A549 (cell line): ENCODE measurements around the gene PAK4.

ENCODE experiments used
- CHD4 ChIP-seq: fragments of 200-600 bp; sonication (generic); IDR thresholded peaks from 2 replicates; pipeline ENCODE4 v1.6.1; 2016; ENCODE audit warnings: antibody characterized with exemption, mild to moderate bottlenecking, borderline replicate concordance
- EP300 ChIP-seq, 2 experiments: fragments of >200 bp; sonication (Bioruptor Twin); formaldehyde crosslinking; IDR thresholded peaks; 2 replicates in 1 of 2; 3 replicates in 1 of 2; pipeline ENCODE4 v1.6.1; 2016 to 2017
- GATA3 ChIP-seq: IDR thresholded peaks from 2 replicates; pipeline ENCODE4 v1.6.1; 2012; ENCODE audit warnings: borderline replicate concordance
- HDAC2 ChIP-seq: fragments of 200-600 bp; sonication (generic); IDR thresholded peaks from 2 replicates; pipeline ENCODE4 v1.6.1; 2016
- HOXA7 ChIP-seq: fragments of 250-450 bp; sonication (Bioruptor Pico); IDR thresholded peaks from 2 replicates; pipeline ENCODE4 v1.5.0; 2020; ENCODE audit warnings: mild to moderate bottlenecking, moderate library complexity
- NR3C1 ChIP-seq: fragments of >200 bp; sonication (Bioruptor Twin); formaldehyde crosslinking; IDR thresholded peaks from 3 replicates; pipeline ENCODE4 v1.6.1; 2017
- POLR2A ChIP-seq: IDR thresholded peaks from 2 replicates; pipeline ENCODE4 v1.6.1; 2012; ENCODE audit warnings: mild to moderate bottlenecking, low read length
- RCOR1 ChIP-seq: fragments of 150-350 bp; IDR thresholded peaks from 2 replicates; pipeline ENCODE4 v1.6.1; 2014; ENCODE audit warnings: antibody characterized with exemption, low read length, low read depth
- TF ChIP-seq, protein P1 (sequence below): fragments of >200 bp; sonication (Bioruptor Twin); formaldehyde crosslinking; IDR thresholded peaks from 3 replicates; pipeline ENCODE4 v1.5.1; 2016
- TF ChIP-seq, protein P2 (sequence below): IDR thresholded peaks from 2 replicates; pipeline ENCODE4 v1.6.1; 2012; ENCODE audit warnings: low read depth, borderline replicate concordance
- TF ChIP-seq, protein P3 (sequence below): fragments of 200-600 bp; sonication (generic); IDR thresholded peaks from 2 replicates; pipeline ENCODE4 v1.6.1; 2016; ENCODE audit warnings: antibody characterized with exemption, mild to moderate bottlenecking, moderate library complexity
- TF ChIP-seq, protein P4 (sequence below): IDR thresholded peaks from 2 replicates; pipeline ENCODE4 v1.6.1; 2012

DNA sequence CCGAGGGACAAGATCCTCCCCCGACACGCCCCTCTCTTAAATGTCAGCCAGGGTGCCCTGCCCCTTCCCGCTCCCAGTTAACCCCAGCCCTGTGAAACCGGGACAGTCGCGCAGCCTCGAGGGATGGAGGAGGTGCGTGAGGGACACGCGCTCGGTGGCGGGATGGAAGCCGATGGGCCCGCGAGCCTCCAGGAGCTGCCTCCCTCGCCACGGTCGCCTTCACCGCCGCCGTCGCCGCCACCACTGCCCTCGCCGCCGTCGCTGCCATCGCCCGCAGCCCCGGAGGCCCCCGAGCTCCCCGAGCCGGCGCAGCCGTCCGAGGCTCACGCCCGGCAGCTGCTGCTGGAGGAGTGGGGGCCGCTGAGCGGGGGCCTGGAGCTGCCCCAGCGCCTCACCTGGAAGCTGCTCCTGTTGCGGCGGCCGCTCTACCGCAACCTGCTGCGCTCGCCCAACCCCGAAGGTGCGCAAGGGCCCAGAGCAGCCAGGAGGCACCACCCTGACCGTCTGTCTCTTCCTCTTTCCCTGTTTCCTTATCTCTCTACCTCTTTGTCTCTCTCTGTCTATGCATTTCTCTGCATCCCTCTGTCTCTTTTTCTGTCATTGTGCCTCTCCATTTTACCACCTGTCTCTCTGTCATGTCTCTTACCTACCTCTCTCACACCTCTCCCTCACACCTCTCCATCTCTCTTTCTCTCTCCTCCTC, 71.4 kb downstream of the PAK4 start, which contains the start of gene NCCRP1:
- TF ChIP-seq, protein P1, sequence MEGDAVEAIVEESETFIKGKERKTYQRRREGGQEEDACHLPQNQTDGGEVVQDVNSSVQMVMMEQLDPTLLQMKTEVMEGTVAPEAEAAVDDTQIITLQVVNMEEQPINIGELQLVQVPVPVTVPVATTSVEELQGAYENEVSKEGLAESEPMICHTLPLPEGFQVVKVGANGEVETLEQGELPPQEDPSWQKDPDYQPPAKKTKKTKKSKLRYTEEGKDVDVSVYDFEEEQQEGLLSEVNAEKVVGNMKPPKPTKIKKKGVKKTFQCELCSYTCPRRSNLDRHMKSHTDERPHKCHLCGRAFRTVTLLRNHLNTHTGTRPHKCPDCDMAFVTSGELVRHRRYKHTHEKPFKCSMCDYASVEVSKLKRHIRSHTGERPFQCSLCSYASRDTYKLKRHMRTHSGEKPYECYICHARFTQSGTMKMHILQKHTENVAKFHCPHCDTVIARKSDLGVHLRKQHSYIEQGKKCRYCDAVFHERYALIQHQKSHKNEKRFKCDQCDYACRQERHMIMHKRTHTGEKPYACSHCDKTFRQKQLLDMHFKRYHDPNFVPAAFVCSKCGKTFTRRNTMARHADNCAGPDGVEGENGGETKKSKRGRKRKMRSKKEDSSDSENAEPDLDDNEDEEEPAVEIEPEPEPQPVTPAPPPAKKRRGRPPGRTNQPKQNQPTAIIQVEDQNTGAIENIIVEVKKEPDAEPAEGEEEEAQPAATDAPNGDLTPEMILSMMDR, result no peak
- TF ChIP-seq HDAC2 (no peak), GATA3 (no peak), POLR2A (no peak), NR3C1 (no peak), CHD4 (no peak), HOXA7 (CRISPR knock-in tag) (no peak), EP300 (IDR thresholded peaks at IDR 0.05) (no peak), RCOR1 (no peak)
- TF ChIP-seq, protein P2, sequence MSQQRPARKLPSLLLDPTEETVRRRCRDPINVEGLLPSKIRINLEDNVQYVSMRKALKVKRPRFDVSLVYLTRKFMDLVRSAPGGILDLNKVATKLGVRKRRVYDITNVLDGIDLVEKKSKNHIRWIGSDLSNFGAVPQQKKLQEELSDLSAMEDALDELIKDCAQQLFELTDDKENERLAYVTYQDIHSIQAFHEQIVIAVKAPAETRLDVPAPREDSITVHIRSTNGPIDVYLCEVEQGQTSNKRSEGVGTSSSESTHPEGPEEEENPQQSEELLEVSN, result no peak
- TF ChIP-seq, protein P3, sequence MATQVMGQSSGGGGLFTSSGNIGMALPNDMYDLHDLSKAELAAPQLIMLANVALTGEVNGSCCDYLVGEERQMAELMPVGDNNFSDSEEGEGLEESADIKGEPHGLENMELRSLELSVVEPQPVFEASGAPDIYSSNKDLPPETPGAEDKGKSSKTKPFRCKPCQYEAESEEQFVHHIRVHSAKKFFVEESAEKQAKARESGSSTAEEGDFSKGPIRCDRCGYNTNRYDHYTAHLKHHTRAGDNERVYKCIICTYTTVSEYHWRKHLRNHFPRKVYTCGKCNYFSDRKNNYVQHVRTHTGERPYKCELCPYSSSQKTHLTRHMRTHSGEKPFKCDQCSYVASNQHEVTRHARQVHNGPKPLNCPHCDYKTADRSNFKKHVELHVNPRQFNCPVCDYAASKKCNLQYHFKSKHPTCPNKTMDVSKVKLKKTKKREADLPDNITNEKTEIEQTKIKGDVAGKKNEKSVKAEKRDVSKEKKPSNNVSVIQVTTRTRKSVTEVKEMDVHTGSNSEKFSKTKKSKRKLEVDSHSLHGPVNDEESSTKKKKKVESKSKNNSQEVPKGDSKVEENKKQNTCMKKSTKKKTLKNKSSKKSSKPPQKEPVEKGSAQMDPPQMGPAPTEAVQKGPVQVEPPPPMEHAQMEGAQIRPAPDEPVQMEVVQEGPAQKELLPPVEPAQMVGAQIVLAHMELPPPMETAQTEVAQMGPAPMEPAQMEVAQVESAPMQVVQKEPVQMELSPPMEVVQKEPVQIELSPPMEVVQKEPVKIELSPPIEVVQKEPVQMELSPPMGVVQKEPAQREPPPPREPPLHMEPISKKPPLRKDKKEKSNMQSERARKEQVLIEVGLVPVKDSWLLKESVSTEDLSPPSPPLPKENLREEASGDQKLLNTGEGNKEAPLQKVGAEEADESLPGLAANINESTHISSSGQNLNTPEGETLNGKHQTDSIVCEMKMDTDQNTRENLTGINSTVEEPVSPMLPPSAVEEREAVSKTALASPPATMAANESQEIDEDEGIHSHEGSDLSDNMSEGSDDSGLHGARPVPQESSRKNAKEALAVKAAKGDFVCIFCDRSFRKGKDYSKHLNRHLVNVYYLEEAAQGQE, result no peak
- TF ChIP-seq, protein P4, sequence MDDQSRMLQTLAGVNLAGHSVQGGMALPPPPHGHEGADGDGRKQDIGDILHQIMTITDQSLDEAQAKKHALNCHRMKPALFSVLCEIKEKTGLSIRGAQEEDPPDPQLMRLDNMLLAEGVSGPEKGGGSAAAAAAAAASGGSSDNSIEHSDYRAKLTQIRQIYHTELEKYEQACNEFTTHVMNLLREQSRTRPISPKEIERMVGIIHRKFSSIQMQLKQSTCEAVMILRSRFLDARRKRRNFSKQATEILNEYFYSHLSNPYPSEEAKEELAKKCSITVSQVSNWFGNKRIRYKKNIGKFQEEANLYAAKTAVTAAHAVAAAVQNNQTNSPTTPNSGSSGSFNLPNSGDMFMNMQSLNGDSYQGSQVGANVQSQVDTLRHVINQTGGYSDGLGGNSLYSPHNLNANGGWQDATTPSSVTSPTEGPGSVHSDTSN, result no peak
